Left ventricle myocardium inferior (tissue), 1 donor: Measurements from ENCODE around the gene RUVBL1. TPM values are rescaled to one million over a fixed set of nuclear protein-coding genes. Genes with fewer than 3 reads are reported as not detected.

Experiments used
- DNase-seq: peaks from one replicate; pipeline ENCODE4 v3.0.0-alpha.2; 2020
- H3K27ac ChIP-seq: fragments of 200-600 bp; replicated peaks from 2 replicates; pipeline ENCODE4 v1.8.0; 2021
- H3K27me3 ChIP-seq: fragments of 200-600 bp; 2 replicates; pipeline ENCODE4 v1.8.0; 2021; ENCODE audit warnings: low read depth
- H3K36me3 ChIP-seq: fragments of 200-600 bp; 2 replicates; pipeline ENCODE4 v1.8.0; 2021
- H3K4me1 ChIP-seq: fragments of 200-600 bp; 2 replicates; pipeline ENCODE4 v1.8.0; 2021
- H3K4me3 ChIP-seq: fragments of 200-600 bp; 2 replicates; pipeline ENCODE4 v1.8.0; 2021; ENCODE audit warnings: mild to moderate bottlenecking, moderate library complexity
- H3K9me3 ChIP-seq: fragments of 200-600 bp; replicated peaks from 2 replicates; pipeline ENCODE4 v1.8.0; 2021
- intact Hi-C: fragments of 100-400 bp; cut with micrococcal nuclease; formaldehyde crosslinking; loops from one replicate; pipeline ENCODE4 v1.11.0; 2022
- total RNA-seq: library from RNA; stranded (reverse); fragmentation: NEBNext Ultra II Directional; extraction: Animal tissue kit (Norgen Biotek cat#: 25700); gene quantifications from one replicate; pipeline ENCODE4 v1.2.1, GENCODE V29; 2021
- TF ChIP-seq, protein P1 (sequence below): fragments of 200-600 bp; IDR thresholded peaks from 2 replicates; pipeline ENCODE4 v1.8.0; 2021; ENCODE audit warnings: antibody characterized with exemption, mild to moderate bottlenecking, borderline replicate concordance
- donor health status: DM: no; HTN: yes; CAD: no; lungs with severe emphysema.

RUVBL1 gene
- total RNA-seq, 1 donor from 2014 or later = 25.3 TPM

DNA sequence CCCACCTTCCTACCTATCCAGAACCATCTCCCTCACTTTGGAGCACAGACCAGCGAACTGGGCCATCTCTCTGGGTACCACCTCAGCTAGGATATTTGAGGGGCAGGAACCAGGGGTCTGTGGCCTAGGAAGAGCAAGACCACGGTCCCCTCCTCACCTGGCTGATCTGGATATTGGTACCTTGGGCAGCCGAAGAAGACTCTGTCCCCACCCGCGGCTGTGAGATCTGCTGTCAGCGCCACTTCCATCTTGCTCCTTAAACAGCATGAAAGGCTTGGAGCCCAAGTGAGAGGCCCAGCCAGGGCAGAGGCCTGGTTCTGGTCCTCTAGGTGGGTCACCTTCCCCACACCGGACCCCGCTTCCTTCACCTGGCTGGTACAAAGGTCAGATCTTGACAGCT is 44.7 kb downstream of the RUVBL1 start:
- peaks cover 84% of the 10 kb centered on the region for H3K4me1 ChIP-seq
- TF ChIP-seq, protein P1, sequence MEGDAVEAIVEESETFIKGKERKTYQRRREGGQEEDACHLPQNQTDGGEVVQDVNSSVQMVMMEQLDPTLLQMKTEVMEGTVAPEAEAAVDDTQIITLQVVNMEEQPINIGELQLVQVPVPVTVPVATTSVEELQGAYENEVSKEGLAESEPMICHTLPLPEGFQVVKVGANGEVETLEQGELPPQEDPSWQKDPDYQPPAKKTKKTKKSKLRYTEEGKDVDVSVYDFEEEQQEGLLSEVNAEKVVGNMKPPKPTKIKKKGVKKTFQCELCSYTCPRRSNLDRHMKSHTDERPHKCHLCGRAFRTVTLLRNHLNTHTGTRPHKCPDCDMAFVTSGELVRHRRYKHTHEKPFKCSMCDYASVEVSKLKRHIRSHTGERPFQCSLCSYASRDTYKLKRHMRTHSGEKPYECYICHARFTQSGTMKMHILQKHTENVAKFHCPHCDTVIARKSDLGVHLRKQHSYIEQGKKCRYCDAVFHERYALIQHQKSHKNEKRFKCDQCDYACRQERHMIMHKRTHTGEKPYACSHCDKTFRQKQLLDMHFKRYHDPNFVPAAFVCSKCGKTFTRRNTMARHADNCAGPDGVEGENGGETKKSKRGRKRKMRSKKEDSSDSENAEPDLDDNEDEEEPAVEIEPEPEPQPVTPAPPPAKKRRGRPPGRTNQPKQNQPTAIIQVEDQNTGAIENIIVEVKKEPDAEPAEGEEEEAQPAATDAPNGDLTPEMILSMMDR = no peak

GRCh38 chr3:128078322-128078721 is 45.3 kb downstream of the RUVBL1 start:
- Histone ChIP-seq H3K4me1 (peaks cover 82% of the 10 kb centered on the region), H3K36me3 (peaks cover 11% of the 10 kb centered on the region)
- TF ChIP-seq, protein P1 = no peak

More for the DNA sequence above, 44.7 kb downstream of the RUVBL1 start:
- H3K9me3 ChIP-seq = no peaks in the 10 kb centered on the region
- no peaks in the 10 kb centered on the region for H3K27me3 ChIP-seq
- DNase-seq = no peak
- peaks cover 11% of the 10 kb centered on the region for H3K36me3 ChIP-seq
- no peak overlapping the region for H3K27ac ChIP-seq
- no peak overlapping the region for H3K4me3 ChIP-seq
- intact Hi-C loops = no loop called here

DNA sequence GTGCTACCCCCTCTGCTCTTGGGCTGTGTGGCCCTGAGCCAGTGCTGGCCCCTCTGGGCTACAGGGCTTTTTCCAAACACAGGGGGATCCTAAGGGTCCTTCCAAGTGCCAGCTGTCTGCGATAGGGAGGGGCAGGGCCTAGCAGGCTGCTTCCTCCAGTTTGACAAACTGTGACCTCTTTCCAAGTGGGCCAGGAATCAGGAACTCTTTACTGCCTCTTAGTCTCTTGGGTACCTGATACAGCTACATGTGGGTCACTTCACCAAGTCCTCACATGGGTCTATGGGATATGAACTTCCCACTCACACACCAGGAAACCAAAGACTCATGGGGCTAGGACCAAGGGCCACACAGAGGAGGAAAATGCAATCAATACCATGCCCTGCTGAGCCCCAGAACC is 45.9 kb downstream of the RUVBL1 start:
- Histone ChIP-seq H3K27me3 (no peaks in the 10 kb centered on the region), H3K4me1 (peaks cover 82% of the 10 kb centered on the region), H3K27ac (peak overlapping the region; percentile 22), H3K36me3 (peaks cover 15% of the 10 kb centered on the region), H3K9me3 (no peaks in the 10 kb centered on the region), H3K4me3 (peak overlapping the region; percentile 73)
- DNase-seq = no peak
- intact Hi-C loops = no loop called here
- TF ChIP-seq, protein P1 = no peak

More at GRCh38 chr3:128078322-128078721, 45.3 kb downstream of the RUVBL1 start:
- H3K4me3 ChIP-seq = no peak overlapping the region
- no peaks in the 10 kb centered on the region for H3K9me3 ChIP-seq
- intact Hi-C loops = no loop called here
- H3K27me3 ChIP-seq = no peaks in the 10 kb centered on the region
- H3K27ac ChIP-seq = no peak overlapping the region
- no peak for DNase-seq

DNA sequence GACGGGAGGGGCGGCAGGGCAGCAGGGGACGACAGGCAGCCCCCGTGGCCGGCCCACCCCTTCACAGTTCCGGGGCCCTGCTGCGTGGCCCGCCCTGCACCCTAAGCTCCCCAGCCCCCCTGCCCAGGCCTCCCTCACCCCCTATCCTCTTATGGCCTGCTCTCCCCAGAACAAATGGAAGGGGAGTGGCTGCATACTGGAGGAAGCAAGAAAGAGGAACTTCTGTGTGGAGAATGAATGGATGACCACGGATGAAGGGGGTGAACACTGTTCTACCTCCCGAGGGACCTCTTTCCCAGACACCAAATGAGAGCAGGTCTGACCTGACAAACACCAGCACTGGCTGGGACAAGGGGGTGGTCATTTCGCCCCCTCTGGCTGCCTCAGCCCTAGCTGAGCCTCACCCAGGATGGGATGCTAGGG is 46.4 kb downstream of the RUVBL1 start:
- DNase-seq = no peak
- H3K36me3 ChIP-seq = peaks cover 15% of the 10 kb centered on the region

DNA sequence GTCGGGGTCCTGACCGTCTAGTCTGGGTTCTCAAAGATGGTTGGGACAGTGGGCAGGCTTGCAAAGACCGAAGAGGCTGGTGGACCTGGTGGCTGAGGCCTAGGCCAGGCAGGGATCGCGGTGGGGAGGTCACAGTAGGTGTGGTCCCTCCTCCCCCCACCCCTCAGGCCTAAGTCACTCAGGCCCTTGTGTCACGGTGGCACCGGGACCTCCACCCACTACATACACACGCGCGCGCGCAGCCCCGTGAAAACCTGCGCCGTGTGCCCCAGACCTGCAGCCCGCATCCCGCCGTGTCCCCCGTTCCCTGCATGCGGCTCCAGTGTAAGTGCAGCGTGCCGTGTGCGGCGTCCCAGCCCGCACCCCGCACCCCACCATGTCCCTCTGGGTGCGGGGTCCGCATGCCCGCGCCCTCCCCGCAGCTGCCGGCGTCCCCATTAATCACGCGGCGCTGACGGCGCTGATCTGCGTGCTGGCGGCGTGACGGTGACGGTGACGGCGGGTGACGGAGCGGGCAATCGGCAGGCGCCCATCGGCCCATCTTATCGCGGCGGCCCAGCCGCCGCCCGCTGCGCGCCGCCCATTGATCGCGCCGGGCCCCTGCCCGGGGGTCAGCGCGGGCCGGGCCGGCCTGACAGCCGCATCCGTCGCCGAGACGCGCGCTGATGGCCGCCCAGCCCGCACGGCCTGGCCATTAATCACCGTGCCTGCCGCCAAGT is 47.0 kb downstream of the RUVBL1 start:
- Histone ChIP-seq H3K4me3 (peak overlapping the region; percentile 73), H3K36me3 (peaks cover 16% of the 10 kb centered on the region), H3K9me3 (no peaks in the 10 kb centered on the region), H3K27ac (peak overlapping the region; percentile 22), H3K4me1 (peaks cover 78% of the 10 kb centered on the region), H3K27me3 (no peaks in the 10 kb centered on the region)
- peak; percentile 55 for DNase-seq
- intact Hi-C loops = no loop called here
- TF ChIP-seq, protein P1 = no peak

More for the DNA sequence above, 46.4 kb downstream of the RUVBL1 start:
- intact Hi-C loops = no loop called here
- Histone ChIP-seq H3K4me3 (peak overlapping the region; percentile 73), H3K9me3 (no peaks in the 10 kb centered on the region), H3K27ac (peak overlapping the region; percentile 22), H3K4me1 (peaks cover 78% of the 10 kb centered on the region), H3K27me3 (no peaks in the 10 kb centered on the region)
- TF ChIP-seq, protein P1 = no peak
